Aorta (tissue), 5 donors: ENCODE measurements around the gene TUBB8B. TPM values are rescaled to one million over a fixed set of nuclear protein-coding genes. Genes with fewer than 3 reads are reported as not detected.
"Not testable (repeated sequence)": the region's sequence is repeated elsewhere in the genome, so short reads cannot be mapped to it uniquely, and the experiment has no call there.

Experiments used
- ATAC-seq: fragments of 200-7000 bp; cut with Tn5 transposase; one replicate; pipeline ENCODE4 v1.9.1; 2022; ENCODE audit warnings: moderate library complexity; ENCODE audit not compliant: low FRiP score
- DNase-seq, 2 donors: peaks; one replicate each; pipeline ENCODE4 v3.0.0-alpha.2; 2020
- H3K27ac ChIP-seq, 2 donors: one replicate each; pipeline ENCODE4 v1.5.1; 2013; ENCODE audit warnings: low read length in 2 of 2, mild to moderate bottlenecking in 2 of 2, moderate library complexity in 2 of 2, control low read depth in 1 of 2, inconsistent platforms in 1 of 2, low read depth in 1 of 2
- H3K27me3 ChIP-seq, 2 donors: one replicate each; pipeline ENCODE4 v1.6.1; 2013; ENCODE audit warnings: control low read depth in 1 of 2, low read length in 1 of 2, mild to moderate bottlenecking in 1 of 2, moderate library complexity in 1 of 2; ENCODE audit not compliant: insufficient read depth in 2 of 2, control insufficient read depth in 1 of 2
- H3K36me3 ChIP-seq, 2 donors: one replicate each; pipeline ENCODE4 v1.6.1; 2013; ENCODE audit warnings: control low read depth in 1 of 2, low read length in 1 of 2, mild to moderate bottlenecking in 1 of 2; ENCODE audit not compliant: insufficient read depth in 2 of 2, control insufficient read depth in 1 of 2
- H3K4me1 ChIP-seq, 2 donors: one replicate each; pipeline ENCODE4 v1.6.1; 2013; ENCODE audit warnings: low read length in 2 of 2, control low read depth in 1 of 2, mild to moderate bottlenecking in 1 of 2, moderate library complexity in 1 of 2; ENCODE audit not compliant: insufficient read depth in 2 of 2, control insufficient read depth in 1 of 2
- H3K4me3 ChIP-seq, 2 donors: one replicate each; pipeline ENCODE4 v1.5.1; 2013; ENCODE audit warnings: low read length in 2 of 2, control low read depth in 1 of 2, mild to moderate bottlenecking in 1 of 2
- H3K9me3 ChIP-seq: one replicate; pipeline ENCODE4 v1.6.1; 2013; ENCODE audit warnings: mild to moderate bottlenecking, low read length; ENCODE audit not compliant: control insufficient read depth
- WGBS, 2 donors: extraction: QIAGEN DNeasy Blood & Tissue Kit; methylation state at CpG; one replicate each; pipeline ENCODE4 v1.1.7; 2013; 5-methylcytosine and 5-hydroxymethylcytosine counted together
- intact Hi-C, 2 donors: fragments of 100-400 bp; cut with DNase I; formaldehyde crosslinking; loops; one replicate each; pipeline versions ENCODE4 v1.14.2 to v1.15.0; 2022
- polyA plus RNA-seq, 2 donors: library from polyadenylated mRNA; stranded (reverse); fragments of 200-250 nt; gene quantifications; one replicate each; pipeline ENCODE4 v1.2.3, GENCODE V29; 2013
- total RNA-seq, 2 donors: library from RNA; stranded (reverse); fragmentation: NEBNext Ultra II Directional; extraction: Animal tissue kit (Norgen Biotek cat#: 25700); gene quantifications; one replicate each; pipeline ENCODE4 v1.2.1, GENCODE V29; 2021
- donor health status: healthy with polysubstance abuse.
- donor health status: Bipolar disorder and iron deficiency.
- donor health status: DM: no; HTN: no; CAD: no.
- donor health status: DM: no; HTN: no; CAD: no.
- donor health status: DM: yes; HTN: yes; CAD: no.

The TUBB8B gene
- total and polyA plus RNA-seq, 4 donors, result not detected

DNA sequence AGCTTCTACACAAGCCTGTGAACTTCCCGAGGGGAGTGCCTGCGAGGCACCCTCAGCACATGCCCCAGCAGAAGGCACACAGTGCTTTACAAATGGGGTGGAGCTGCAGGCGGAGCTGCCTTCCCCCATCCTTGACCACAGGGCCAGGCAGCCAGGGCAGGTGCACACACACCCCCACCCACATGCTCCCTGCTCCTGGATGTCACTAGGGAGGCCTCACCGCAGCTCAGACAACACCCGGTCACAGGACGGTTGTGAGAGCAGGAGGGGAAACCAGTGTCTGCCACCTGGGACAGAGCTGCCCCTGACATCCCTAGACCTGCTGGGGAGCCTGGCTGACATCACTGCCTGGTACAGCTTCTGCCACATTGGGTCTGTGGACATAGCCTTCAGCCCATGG is 39.7 kb upstream of the TUBB8B start:
- H3K4me1 ChIP-seq, H3K27ac ChIP-seq, intact Hi-C loops, H3K9me3 ChIP-seq, H3K27me3 ChIP-seq, H3K4me3 ChIP-seq, ATAC-seq, DNase-seq, H3K36me3 ChIP-seq: not testable (repeated sequence)
- 62 to 72% methylated on average over 6 of the region's 6 CpGs for WGBS, 2 donors

DNA sequence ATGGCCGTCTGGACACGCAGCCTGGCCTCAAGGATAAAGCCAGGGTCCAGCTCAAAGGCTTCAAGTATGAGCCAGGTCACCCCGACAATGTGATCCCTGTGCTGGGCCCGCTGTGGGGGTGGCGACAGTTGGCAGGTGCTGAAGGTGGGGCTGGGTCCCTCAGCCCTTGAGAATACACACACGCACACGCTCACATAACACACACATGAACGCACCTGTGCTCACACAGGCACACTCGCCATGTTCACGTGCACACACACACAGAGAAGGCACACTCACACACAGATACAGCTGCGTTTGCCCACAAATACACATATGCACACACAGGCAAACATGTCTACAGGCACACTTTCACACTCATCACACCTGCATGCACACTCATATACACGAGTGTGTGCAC is 35.4 kb upstream of the TUBB8B start:
- H3K9me3 ChIP-seq, H3K36me3 ChIP-seq, H3K27ac ChIP-seq, H3K27me3 ChIP-seq, ATAC-seq, H3K4me1 ChIP-seq, intact Hi-C loops, DNase-seq, H3K4me3 ChIP-seq: not testable (repeated sequence)
- 79 to 85% methylated on average over 12 of the region's 12 CpGs for WGBS, 2 donors

DNA sequence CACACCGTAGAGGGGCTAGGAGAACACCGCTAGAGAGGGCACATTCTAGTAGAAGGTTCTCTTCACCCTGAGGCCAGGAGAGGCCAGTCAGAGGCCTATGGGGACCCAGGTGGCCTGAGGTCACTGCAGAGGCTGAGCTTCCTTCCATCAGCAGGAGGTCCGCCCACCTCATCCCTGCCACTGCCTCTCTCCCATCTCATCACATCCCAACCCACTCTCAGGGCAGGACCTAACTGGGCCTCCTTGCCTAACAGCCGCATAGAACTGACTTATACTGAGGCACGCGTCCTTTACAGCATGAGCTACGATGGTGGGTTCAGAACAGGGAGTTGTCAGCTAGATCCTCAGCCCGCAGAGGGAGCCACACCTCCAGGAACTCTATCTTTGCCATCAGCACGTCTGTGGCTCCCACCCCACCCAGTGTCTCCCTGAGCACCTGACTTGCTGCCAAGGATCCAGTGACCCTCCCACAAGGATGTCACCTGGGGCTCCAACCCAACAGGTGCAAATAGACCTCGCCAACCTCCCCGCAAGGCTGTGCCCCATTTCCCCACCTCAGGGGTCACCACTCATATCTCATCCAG is 33.3 kb upstream of the TUBB8B start:
- intact Hi-C loops, H3K4me1 ChIP-seq, H3K4me3 ChIP-seq, H3K27me3 ChIP-seq, ATAC-seq, H3K27ac ChIP-seq, DNase-seq, H3K9me3 ChIP-seq, H3K36me3 ChIP-seq: not testable (repeated sequence)
- WGBS, 2 donors, result 76 to 80% methylated on average over 10 to 11 of the region's 11 CpGs

DNA sequence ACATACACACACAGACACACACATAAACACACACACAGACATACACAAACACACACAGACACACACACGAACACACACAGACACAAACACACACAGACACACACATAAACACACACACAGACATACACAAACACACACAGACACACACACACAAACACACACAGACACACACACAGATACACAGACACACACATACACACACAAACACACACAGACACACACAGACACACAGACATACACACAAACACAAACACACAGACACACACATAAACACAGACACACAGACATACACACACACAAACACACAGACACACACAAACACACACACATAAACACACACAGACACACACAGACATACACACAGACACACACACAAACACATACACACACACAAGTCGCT is 31.5 kb upstream of the TUBB8B start:
- ATAC-seq, H3K27me3 ChIP-seq, H3K36me3 ChIP-seq, H3K9me3 ChIP-seq, DNase-seq, H3K4me1 ChIP-seq, intact Hi-C loops, H3K4me3 ChIP-seq, H3K27ac ChIP-seq: not testable (repeated sequence)
- 66 to 79% methylated on average over 2 of the region's 2 CpGs for WGBS, 2 donors

DNA sequence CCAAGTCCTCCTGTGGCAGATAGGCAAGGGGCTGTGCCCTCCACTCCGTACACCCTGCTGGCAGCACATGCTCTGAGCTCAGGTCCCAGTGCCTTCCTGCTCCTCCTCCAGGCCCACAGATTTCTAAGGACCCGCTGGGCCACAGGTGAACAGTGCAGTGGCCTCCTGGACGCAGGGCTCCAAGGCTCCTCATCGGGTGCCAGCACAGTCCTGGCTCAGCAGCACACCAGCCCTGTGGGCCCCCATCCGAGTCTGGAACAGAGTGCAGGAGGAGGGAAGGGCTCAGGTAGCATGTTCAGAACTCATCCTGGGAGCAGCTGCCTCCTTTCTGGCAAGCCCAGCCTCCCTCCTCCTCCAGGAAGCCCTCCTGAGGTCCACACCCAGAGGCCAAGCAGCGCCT is 30.8 kb upstream of the TUBB8B start:
- H3K27me3 ChIP-seq, intact Hi-C loops, H3K27ac ChIP-seq, DNase-seq, H3K36me3 ChIP-seq, ATAC-seq, H3K4me3 ChIP-seq, H3K4me1 ChIP-seq, H3K9me3 ChIP-seq: not testable (repeated sequence)
- WGBS, 2 donors, result 78 to 80% methylated on average over 5 of the region's 6 CpGs

DNA sequence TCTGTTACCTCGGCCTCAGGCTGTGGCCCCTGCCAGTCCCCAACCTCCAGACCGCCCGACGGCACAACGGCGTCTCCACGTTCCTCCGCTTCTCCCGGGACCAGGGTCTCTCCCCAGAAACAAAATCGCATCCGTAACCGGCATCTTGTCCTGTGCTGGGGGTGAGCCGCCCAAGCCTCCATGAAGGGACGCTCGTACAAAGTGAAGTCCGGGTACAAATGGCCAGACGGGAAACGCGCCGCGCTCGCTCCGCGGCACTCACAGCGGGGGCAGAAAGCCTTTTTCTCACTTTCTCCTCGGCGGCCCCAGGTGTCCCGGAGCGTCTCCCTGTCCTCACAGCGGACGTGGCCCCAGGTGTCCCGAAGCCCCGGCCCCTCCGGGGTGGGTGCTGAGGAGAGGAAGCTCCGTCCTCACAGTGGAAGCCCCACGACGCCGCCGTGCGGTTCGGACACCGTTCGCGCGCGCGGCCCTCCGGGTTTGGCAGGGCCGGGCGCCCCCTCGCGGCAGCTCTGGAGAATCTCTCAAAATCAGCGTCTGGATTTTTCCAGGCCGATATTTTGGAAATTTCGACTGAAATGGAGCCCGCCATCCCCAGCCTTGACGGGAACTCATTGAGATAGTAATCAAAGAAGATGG is 26.2 kb upstream of the TUBB8B start:
- H3K27ac ChIP-seq, ATAC-seq, H3K36me3 ChIP-seq, H3K9me3 ChIP-seq, DNase-seq, H3K4me3 ChIP-seq, intact Hi-C loops, H3K27me3 ChIP-seq, H3K4me1 ChIP-seq: not testable (repeated sequence)
- 61 to 62% methylated on average over 56 to 57 of the region's 57 CpGs for WGBS, 2 donors

DNA sequence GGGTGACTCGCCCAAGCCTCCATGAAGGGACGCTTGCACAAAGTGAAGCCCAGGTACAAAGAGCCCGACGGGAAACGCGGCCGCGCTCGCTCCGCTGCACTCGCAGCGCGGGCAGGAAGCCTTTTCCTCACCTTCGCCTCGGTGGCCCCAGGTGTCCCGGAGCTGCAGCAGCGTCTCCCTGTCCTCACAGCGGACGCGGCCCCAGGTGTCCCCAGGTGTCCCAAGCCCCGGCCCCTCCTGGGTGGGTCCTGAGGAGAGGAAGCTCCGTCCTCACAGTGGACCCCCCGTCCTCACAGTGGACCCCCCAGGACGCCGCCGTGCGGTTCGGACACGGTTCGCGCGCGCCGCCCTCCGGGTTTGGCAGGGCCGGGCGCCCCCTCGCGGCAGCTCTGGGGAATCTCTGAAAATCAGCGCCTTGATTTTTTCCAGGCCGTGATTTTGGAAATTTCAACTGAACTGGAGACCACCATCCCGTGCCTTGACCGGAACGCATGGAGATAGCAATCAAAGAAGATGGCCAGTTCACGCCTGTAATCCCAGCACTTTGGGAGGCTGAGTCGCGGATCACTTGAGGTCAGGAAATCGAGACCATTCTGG is 23.9 kb upstream of the TUBB8B start:
- intact Hi-C loops, result not testable (repeated sequence)

DNA sequence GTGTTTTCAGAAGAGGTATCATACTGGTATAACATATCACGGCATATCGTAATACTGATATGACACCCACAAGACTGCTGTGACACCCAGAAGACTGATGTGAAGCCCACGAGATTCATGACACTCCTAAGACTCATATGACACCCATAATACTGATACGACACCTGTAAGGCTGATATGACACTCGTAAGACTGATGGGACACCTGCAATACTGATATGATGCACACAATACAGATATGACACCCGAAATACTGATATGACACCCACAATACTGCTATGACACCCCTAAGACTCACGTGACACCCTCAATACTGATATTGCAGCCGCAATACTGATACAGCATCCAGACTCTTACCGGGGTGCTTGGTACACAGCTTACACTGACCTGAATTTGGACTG is 18.3 kb upstream of the TUBB8B start:
- H3K36me3 ChIP-seq, H3K4me3 ChIP-seq, ATAC-seq, intact Hi-C loops, DNase-seq, H3K27ac ChIP-seq, H3K4me1 ChIP-seq, H3K27me3 ChIP-seq, H3K9me3 ChIP-seq: not testable (repeated sequence)
- 63 to 64% methylated on average over 9 of the region's 9 CpGs for WGBS, 2 donors

More for the DNA sequence above, 23.9 kb upstream of the TUBB8B start:
- not testable (repeated sequence) for H3K27ac ChIP-seq, H3K4me1 ChIP-seq, DNase-seq, H3K4me3 ChIP-seq, ATAC-seq, H3K36me3 ChIP-seq, H3K27me3 ChIP-seq, H3K9me3 ChIP-seq
- 33 to 40% methylated on average over 42 to 48 of the region's 48 CpGs for WGBS, 2 donors

DNA sequence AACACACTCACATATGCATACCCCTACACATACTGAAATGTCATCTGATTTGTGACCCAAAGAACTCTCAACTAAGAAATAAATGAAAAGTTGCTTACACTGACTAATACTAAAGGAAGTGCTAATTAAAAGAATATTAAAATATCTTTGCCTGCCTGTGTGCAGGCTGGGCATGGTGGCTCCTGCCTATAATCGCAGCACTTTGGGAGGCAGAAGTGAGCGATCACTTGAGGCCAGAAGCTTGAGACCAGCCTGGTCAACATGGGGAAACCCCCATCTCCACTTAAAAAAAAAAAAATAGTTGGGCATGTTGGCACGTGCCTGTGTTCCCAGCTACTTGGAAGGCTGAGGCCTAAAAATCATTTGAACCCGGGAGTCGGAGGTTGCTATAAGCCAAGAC is 14.9 kb upstream of the TUBB8B start:
- ATAC-seq, DNase-seq, intact Hi-C loops: not testable (repeated sequence)

More for the DNA sequence above, 14.9 kb upstream of the TUBB8B start:
- not testable (repeated sequence) for H3K27ac ChIP-seq, H3K9me3 ChIP-seq, H3K27me3 ChIP-seq, H3K4me1 ChIP-seq, H3K4me3 ChIP-seq, H3K36me3 ChIP-seq
- WGBS, 2 donors, result 86 to 88% methylated on average over 5 of the region's 5 CpGs
